H9 (cell line): ENCODE data around the gene MLC1. TPM values are rescaled to one million over a fixed set of nuclear protein-coding genes. Genes with fewer than 3 reads are reported as not detected.

Source experiments
- DNase-seq: peaks from one replicate; pipeline ENCODE4 v3.0.0-alpha.2; 2017
- H2AFZ ChIP-seq: one replicate; pipeline ENCODE4 v1.6.1; 2013; ENCODE audit warnings: mild to moderate bottlenecking, low read length, control low read depth, moderate library complexity
- H2AK5ac ChIP-seq: 2 replicates; pipeline ENCODE4 v1.6.1; 2013; ENCODE audit warnings: low read length, control low read depth, mixed read lengths; ENCODE audit not compliant: insufficient read length
- H2BK120ac ChIP-seq: one replicate; pipeline ENCODE4 v1.6.1; 2013; ENCODE audit warnings: low read depth, mild to moderate bottlenecking, low read length, control low read depth, inconsistent platforms; ENCODE audit not compliant: poor library complexity, severe bottlenecking
- H2BK12ac ChIP-seq: 2 replicates; pipeline ENCODE4 v1.6.1; 2013; ENCODE audit warnings: low read length, control low read depth, mixed read lengths, low read depth; ENCODE audit not compliant: insufficient read length
- H2BK15ac ChIP-seq: 2 replicates; pipeline ENCODE4 v1.6.1; 2013; ENCODE audit warnings: low read depth, low read length, control low read depth
- H2BK20ac ChIP-seq: one replicate; pipeline ENCODE4 v1.6.1; 2013; ENCODE audit warnings: low read depth, mild to moderate bottlenecking, low read length, control low read depth, inconsistent platforms; ENCODE audit not compliant: poor library complexity, severe bottlenecking
- H2BK5ac ChIP-seq: 2 replicates; pipeline ENCODE4 v1.6.1; 2013; ENCODE audit warnings: low read length, control low read depth, mixed read lengths; ENCODE audit not compliant: insufficient read length
- H3K14ac ChIP-seq: 2 replicates; pipeline ENCODE4 v1.6.1; 2013; ENCODE audit warnings: low read length, control low read depth; ENCODE audit not compliant: insufficient read depth
- H3K18ac ChIP-seq: 2 replicates; pipeline ENCODE4 v1.6.1; 2013; ENCODE audit warnings: low read depth, mild to moderate bottlenecking, mixed read lengths, low read length, control low read depth; ENCODE audit not compliant: insufficient read length
- H3K23ac ChIP-seq: 2 replicates; pipeline ENCODE4 v1.6.1; 2013; ENCODE audit warnings: low read length, control low read depth, mixed read lengths, low read depth; ENCODE audit not compliant: insufficient read length
- H3K23me2 ChIP-seq: 2 replicates; pipeline ENCODE4 v1.6.1; 2013; ENCODE audit warnings: low read depth, mild to moderate bottlenecking, mixed read lengths, low read length, control low read depth; ENCODE audit not compliant: insufficient read length, poor library complexity, severe bottlenecking
- H3K27ac ChIP-seq: 2 replicates; pipeline ENCODE4 v1.5.1; 2013; ENCODE audit warnings: low read length, control low read depth, mixed read lengths, low read depth; ENCODE audit not compliant: insufficient read length
- H3K27me3 ChIP-seq: 2 replicates; pipeline ENCODE4 v1.6.1; 2013; ENCODE audit warnings: low read length, control low read depth, inconsistent platforms; ENCODE audit not compliant: insufficient read depth
- H3K4ac ChIP-seq: 2 replicates; pipeline ENCODE4 v1.6.1; 2013; ENCODE audit warnings: low read depth, mild to moderate bottlenecking, control low read depth, inconsistent platforms, low read length, moderate library complexity
- H3K4me1 ChIP-seq: 2 replicates; pipeline ENCODE4 v1.6.1; 2013; ENCODE audit warnings: low read length, control low read depth, inconsistent platforms; ENCODE audit not compliant: insufficient read depth
- H3K4me2 ChIP-seq: 2 replicates; pipeline ENCODE4 v1.6.1; 2013; ENCODE audit warnings: low read length, control low read depth, mixed read lengths; ENCODE audit not compliant: insufficient read length, insufficient read depth
- H3K56ac ChIP-seq: 2 replicates; pipeline ENCODE4 v1.6.1; 2013; ENCODE audit warnings: low read depth, mild to moderate bottlenecking, mixed read lengths, low read length, control low read depth; ENCODE audit not compliant: insufficient read length
- H3K79me1 ChIP-seq: 2 replicates; pipeline ENCODE4 v1.6.1; 2013; ENCODE audit warnings: low read depth, mild to moderate bottlenecking, moderate library complexity, low read length, control low read depth, inconsistent platforms; ENCODE audit not compliant: insufficient read depth, poor library complexity, severe bottlenecking
- H3K79me2 ChIP-seq: 2 replicates; pipeline ENCODE4 v1.6.1; 2013; ENCODE audit warnings: low read length, control low read depth, inconsistent platforms; ENCODE audit not compliant: insufficient read depth
- H3K9ac ChIP-seq: 2 replicates; pipeline ENCODE4 v1.6.1; 2013; ENCODE audit warnings: low read length, control low read depth, mixed read lengths; ENCODE audit not compliant: insufficient read length; ENCODE audit errors: extremely low read depth
- H3K9me3 ChIP-seq: one replicate; pipeline ENCODE4 v1.6.1; 2013; ENCODE audit warnings: low read depth, low read length, inconsistent platforms; ENCODE audit not compliant: control insufficient read depth
- H3T11ph ChIP-seq: one replicate; pipeline ENCODE4 v1.6.1; 2013; ENCODE audit warnings: mild to moderate bottlenecking, low read length, control low read depth, inconsistent platforms
- H4K20me1 ChIP-seq: one replicate; pipeline ENCODE4 v1.6.1; 2013; ENCODE audit not compliant: control insufficient read depth, insufficient read length, insufficient read depth
- H4K5ac ChIP-seq: 2 replicates; pipeline ENCODE4 v1.6.1; 2013; ENCODE audit warnings: low read depth, mild to moderate bottlenecking, mixed read lengths, low read length, control low read depth; ENCODE audit not compliant: insufficient read length
- H4K8ac ChIP-seq: replicated peaks from 2 replicates; pipeline ENCODE4 v1.6.1; 2013; ENCODE audit warnings: low read length, control low read depth, mixed read lengths, low read depth; ENCODE audit not compliant: insufficient read length
- H4K91ac ChIP-seq: 2 replicates; pipeline ENCODE4 v1.6.1; 2013; ENCODE audit warnings: low read depth, mild to moderate bottlenecking, moderate library complexity, mixed read lengths, low read length, control low read depth; ENCODE audit not compliant: insufficient read length
- H3K27ac Mint-ChIP-seq, 3 experiments: 2 replicates in 2 of 3; 3 replicates in 1 of 3; pipeline ENCODE4 v1.8.0; 2020 to 2021; ENCODE audit warnings: mixed read lengths in 3 of 3, mild to moderate bottlenecking in 1 of 3, moderate library complexity in 1 of 3
- H3K27me3 Mint-ChIP-seq: 2 replicates; pipeline ENCODE4 v1.8.0; 2021; ENCODE audit warnings: low read depth, mild to moderate bottlenecking, moderate library complexity, mixed read lengths
- H3K36me3 Mint-ChIP-seq, 3 experiments: 2 replicates in 2 of 3; 3 replicates in 1 of 3; pipeline ENCODE4 v1.8.0; 2020 to 2021; ENCODE audit warnings: low read depth in 3 of 3, mixed read lengths in 3 of 3; ENCODE audit not compliant: insufficient read depth in 1 of 3
- H3K4me1 Mint-ChIP-seq, 2 experiments: 2 replicates each; pipeline ENCODE4 v1.8.0; 2020; ENCODE audit warnings: mixed read lengths in 2 of 2
- H3K4me3 Mint-ChIP-seq, 2 experiments: 2 replicates in 1 of 2; 3 replicates in 1 of 2; pipeline ENCODE4 v1.8.0; 2020 to 2021; ENCODE audit warnings: mild to moderate bottlenecking in 2 of 2, mixed read lengths in 2 of 2, moderate library complexity in 1 of 2
- H3K9me3 Mint-ChIP-seq, 2 experiments: 2 replicates in 1 of 2; 3 replicates in 1 of 2; pipeline ENCODE4 v1.8.0; 2020; ENCODE audit warnings: mild to moderate bottlenecking in 2 of 2, mixed read lengths in 2 of 2, moderate library complexity in 1 of 2
- WGBS: extraction: QIAGEN DNeasy Blood & Tissue Kit; methylation state at CpG from one replicate; pipeline ENCODE4 v1.1.7; 2013; ENCODE audit warnings: missing lambda C conversion rate, low lambda C conversion rate, mixed read lengths; ENCODE audit not compliant: insufficient read length; ENCODE audit errors: extremely low coverage; 5-methylcytosine and 5-hydroxymethylcytosine counted together
- total RNA-seq: library from RNA; stranded (reverse); gene quantifications from 2 replicates; pipeline ENCODE4 v1.2.1, GENCODE V29; 2021
- TF ChIP-seq, protein P1 (sequence below): fragments of 200-600 bp; sonication (generic); conservative IDR thresholded peaks from 3 replicates; pipeline ENCODE4 v1.8.0; 2021; ENCODE audit warnings: antibody characterized with exemption, mild to moderate bottlenecking

The MLC1 gene
- total RNA-seq, 1 experiment from 2014 or later = not detected

DNA sequence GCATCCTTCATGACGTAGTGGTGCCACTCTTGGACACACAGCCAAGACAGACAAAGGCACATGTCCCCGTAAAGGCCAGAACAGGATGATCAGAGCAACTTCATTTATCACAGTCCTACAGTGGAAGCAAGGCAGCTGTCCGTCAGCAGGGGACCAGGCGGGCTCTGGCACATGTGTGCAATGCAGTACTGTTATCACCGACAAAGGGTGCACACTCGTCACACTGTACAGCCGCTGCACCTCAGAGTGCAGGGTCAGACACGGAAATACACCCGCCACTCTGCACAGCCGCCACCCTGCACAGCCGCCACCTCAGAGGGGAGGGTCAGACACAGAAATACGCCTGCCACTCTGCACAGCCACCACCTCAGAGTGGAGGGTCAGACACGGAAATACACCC lies 59.2 kb downstream of the MLC1 start:
- Histone ChIP-seq H2BK120ac (no peak overlapping the region), H3K9me3 (no peaks in the 10 kb centered on the region), H3K9ac (no peak overlapping the region), H3K27me3 (peaks cover 2% of the 10 kb centered on the region; the same call in 1 of the 2 replicates), H3T11ph (no peak overlapping the region), H4K8ac (no peak overlapping the region), H3K23me2 (peaks cover 4% of the 10 kb centered on the region), H3K79me1 (no peaks in the 10 kb centered on the region), H3K4me2 (no peak overlapping the region), H2BK20ac (no peak overlapping the region), H3K27ac (no peak overlapping the region), H3K18ac (no peak overlapping the region), H3K4ac (no peak overlapping the region), H4K20me1 (no peaks in the 10 kb centered on the region), H3K4me1 (no peaks in the 10 kb centered on the region), H3K23ac (no peak overlapping the region), H2BK5ac (no peak overlapping the region), H4K5ac (no peak overlapping the region), H2AK5ac (no peak overlapping the region), H3K56ac (no peak overlapping the region), H3K79me2 (no peaks in the 10 kb centered on the region), H2BK12ac (no peak overlapping the region), H2BK15ac (no peak overlapping the region), H4K91ac (no peak overlapping the region), H2AFZ (no peak overlapping the region), H3K14ac (no peak overlapping the region)
- Mint-ChIP-seq H3K36me3 (no peaks in the 10 kb centered on the region), H3K4me3 (no peak overlapping the region), H3K9me3 (no peaks in the 10 kb centered on the region), H3K4me1 (no peaks in the 10 kb centered on the region), H3K27ac (no peak overlapping the region), H3K27me3 (peaks cover 42% of the 10 kb centered on the region)
- TF ChIP-seq, protein P1, sequence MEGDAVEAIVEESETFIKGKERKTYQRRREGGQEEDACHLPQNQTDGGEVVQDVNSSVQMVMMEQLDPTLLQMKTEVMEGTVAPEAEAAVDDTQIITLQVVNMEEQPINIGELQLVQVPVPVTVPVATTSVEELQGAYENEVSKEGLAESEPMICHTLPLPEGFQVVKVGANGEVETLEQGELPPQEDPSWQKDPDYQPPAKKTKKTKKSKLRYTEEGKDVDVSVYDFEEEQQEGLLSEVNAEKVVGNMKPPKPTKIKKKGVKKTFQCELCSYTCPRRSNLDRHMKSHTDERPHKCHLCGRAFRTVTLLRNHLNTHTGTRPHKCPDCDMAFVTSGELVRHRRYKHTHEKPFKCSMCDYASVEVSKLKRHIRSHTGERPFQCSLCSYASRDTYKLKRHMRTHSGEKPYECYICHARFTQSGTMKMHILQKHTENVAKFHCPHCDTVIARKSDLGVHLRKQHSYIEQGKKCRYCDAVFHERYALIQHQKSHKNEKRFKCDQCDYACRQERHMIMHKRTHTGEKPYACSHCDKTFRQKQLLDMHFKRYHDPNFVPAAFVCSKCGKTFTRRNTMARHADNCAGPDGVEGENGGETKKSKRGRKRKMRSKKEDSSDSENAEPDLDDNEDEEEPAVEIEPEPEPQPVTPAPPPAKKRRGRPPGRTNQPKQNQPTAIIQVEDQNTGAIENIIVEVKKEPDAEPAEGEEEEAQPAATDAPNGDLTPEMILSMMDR = no peak
- no peak for DNase-seq
- WGBS = no CpG with 5 or more reads among the region's 13 CpGs
